ENCODE data around the gene MRRF.

MRRF gene

DNA sequence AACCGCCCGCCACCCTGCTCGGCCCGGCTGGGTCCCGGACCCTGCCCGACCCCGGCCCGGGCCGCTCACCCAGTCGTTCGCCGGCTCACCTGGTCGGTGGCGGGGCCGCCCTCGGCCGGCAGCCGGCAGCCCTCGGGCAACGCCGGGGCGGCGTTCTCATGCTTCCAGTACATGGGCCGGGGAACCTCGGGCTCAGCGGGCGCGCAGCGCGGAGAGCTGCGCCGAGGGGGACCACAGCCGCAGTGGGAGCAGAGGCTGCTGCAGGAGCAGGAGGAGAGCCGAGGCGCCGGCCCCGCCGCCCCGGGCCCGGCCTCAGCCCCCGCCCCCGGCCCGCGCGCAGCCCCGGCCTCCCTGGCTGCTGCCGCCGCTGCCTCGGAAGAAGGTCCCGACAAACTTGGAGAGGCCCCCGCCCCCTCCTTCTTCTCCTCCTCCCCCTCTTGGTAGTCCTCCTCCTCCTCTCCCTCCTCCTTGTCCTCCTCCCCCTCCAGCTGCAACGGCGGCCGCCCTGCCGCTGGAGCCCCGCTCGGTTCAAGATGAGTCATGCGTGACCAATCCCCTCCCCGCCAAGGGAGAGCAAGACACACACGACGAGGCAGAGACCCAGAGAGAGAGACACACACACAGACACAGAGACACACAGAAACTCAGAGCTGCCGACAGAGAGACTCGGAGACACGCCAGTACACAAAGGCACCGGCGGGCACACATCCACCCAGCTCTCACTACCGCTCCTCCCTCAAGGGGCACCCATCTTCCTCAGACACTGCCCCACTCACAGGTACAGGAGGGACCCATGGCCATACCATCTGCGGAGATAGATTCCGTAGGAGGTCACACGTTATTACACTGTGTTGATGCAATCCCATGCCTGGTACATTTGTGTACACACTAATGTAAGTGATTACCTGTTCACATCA is 35.9 kb upstream of the MRRF start, which contains the start of gene LHX6:
TSS of gene LHX6 (minus strand) at position 390 of the 917 bp plus-strand sequence. CDS start at position 173, 217 bp downstream.
- DNase-seq: no peak

DNA sequence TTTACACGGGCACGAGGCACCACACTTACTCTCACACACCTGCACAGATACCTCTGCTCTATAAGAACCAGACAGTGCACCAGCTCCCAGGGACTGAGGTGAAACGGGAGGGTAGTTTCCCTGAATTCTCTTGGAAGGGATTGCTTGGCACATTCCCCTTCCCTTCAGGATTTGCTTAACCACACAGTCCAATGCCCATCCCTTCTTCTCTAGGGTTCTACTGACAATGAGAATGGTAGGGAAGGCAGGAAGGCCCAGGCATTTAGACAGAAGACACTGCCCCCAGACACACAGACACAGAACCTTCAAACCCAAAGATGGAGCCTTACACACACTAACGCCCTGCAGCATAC is 35.2 kb upstream of the MRRF start:
- no peak for DNase-seq

DNA sequence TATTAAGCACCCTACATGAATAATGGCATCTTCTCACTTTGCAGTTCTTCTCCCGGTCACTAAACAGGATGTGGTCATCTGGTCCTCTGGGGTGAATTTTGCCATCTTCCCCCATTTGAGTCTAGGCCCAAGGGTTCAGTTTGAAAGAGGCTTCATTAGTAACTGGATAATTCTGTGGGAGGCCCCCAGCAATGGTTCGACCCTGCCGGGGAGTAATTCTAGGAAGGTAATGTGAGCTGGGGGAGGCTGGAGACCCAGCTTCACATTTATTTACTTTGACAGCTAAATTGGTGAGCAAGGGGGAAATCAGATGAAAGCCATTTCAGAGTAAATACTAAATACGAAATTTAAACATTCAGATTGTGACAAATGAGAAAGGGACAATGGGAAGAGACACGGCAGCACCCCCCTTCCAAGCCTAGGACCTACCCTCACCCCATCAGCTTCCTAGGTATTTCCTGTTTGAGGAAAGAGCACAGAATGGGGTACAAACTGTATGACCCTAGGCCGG is 31.8 kb upstream of the MRRF start:
- DNase-seq: no peak

DNA sequence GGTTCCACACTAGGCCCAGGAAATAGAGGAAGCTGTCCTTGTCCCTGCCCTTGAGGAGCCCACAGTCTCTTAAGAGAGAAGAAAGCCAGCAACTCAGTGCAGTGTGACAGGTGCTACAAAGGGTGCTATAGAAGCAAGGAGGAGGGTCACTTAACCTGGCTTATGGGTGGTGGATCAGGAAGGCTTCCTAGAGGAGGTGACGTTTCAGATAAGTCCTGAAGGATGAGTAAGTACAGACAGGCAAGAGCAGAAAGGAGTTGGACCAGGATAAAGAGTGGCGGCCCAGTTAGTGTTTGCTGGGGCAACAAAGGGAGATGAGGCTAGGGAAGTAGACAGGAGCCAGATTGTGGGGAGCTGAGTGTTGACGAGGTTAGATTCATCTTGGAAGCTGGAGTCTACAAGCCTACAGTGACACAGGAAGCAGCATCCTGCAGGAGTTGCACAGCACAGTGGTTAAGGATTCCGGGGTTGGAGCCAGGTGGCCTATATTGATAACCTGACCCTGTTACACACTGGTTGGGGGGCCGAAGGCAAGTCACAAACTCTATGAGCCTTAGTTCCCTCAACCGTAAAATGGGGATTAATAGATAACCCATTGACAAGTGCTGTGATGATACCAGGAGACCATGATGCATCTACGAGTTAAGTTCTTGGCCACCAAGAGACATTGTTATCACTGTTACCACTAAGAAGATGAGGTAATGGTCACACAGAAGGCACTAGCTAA is 30.5 kb upstream of the MRRF start:
- no peak for DNase-seq

DNA sequence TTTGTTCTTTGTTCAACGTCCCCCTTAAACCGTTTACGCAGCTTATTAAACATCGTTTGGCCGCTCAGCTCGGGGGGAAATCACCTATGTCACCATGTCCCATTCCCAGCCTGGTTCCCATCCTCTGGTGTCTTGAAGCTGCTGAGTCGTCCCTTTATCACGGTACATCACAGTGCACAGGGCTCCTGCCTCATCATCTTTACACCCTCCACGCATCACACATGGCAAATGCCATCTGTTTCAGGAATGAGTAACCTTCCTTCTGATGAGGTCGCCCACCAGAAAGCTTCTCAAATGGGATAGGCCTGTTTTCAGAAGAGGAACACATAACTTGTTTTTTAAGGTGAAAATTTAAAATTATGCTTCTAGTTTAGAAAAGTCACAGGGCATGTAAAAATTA is 28.0 kb upstream of the MRRF start:
- no peak for DNase-seq

DNA sequence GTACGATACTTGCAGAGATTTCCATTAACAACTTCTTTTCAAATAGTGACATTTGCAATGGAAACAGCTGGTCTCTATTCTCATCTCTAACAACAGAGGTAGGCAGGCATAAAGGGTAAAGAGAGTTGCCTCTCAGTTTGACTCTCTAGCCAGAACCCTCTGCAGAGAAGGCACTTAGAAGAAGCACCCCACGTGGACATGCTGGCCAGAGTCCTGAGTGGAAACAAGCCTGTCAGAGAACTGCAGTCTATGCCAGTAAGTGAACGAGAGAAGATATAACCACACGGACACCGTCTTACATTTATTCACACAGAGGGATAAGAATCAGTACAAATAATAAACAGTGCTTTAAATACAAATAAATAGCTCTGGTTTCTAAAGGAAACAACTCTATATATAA is 25.0 kb upstream of the MRRF start:
- DNase-seq: no peak

DNA sequence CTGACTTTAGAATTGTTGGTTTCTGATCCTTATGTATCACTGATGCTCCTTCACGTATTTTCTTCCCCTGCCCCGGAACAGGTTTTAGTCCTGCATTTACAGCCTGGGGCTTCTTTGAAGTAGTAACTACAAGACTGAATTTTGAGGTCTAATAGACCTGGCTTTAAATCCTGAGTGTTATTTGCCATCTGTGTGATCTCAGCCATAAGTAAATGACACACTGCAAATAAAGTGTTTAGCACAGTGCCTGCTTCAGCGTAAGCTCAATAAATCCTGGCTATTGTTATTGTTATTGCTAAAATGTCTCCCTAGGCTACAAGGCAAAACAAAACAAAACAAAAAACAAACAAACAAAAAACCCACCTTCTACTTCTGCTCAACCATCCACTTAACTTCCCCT is 20.3 kb upstream of the MRRF start:
- DNase-seq: no peak

DNA sequence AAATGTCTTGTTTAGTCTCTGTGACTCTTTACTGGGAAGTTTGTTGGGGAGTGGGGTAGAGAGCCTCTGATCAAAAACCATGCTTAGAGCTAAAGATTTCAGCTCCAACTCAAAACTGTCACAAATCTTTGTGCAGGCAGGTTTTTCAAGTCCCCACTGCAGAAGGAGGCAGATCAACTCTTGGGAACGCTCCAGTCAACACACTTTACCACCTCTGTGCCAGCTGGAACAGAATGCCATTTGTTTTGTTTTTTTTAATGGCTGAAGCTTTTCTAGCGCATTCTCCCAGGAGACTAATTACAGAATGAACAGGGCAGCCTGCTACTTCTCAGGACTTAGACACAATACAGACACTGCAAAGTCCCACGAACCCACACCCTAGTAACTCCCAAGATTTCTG is 18.0 kb upstream of the MRRF start:
- DNase-seq: no peak

DNA sequence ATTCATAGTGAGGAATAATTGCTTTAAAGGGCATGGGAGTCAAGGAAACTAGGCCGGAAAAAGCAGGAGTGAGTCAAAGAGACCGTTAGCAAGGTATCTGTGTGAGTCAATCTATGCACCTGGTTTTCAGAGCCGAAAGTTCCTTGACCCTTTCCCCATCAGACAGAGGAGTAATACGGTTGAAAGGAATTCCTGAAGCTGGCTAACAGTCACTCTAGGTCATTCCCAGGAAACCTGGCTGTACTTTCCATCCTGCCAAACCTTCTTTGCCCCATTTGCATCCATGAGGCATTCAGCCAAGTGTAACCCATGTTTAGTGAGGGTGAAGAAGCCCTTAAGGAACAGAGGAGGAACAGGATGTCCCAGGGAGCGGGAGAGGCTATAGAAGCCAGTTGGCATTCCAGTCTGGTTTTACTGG is 16.2 kb upstream of the MRRF start:
- DNase-seq: no peak

DNA sequence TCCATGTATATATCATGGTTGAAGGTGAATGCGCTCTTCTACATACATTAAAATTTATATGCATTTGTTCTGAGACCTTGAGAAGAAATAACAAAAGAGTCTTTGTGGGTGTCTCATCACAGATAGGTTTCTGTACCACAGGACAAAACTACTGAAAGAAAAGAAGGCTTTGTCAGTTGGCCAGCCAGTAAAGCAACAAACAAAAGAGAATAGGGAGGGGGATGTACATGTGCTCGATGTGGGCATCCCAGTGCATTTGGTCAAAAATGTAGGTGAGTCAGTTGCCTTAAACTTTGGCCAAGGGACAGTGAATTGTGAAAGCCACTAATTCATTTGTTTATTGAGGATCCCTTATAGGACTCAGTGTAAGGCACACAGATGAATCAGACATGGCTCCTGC is 13.3 kb upstream of the MRRF start:
- DNase-seq: no peak

DNA sequence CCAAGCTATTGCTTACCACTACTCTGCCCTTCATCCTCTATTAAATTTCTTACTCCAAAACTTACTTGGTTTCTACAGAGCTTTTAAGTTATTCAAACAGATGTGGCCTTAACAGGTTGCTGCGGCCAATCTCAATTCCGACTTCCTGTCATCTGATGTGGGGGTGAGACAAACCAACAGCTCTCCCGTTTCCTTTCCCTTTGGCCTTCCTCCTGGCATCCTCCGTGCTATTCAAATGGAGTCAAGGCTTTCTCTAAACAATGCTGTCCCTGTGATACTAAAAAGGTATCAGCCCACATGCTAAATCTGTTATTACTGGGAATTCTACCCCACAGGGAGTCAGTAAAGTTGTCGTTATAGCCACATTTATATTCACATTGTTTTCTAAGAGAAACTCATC is 11.9 kb upstream of the MRRF start:
- no peak for DNase-seq

DNA sequence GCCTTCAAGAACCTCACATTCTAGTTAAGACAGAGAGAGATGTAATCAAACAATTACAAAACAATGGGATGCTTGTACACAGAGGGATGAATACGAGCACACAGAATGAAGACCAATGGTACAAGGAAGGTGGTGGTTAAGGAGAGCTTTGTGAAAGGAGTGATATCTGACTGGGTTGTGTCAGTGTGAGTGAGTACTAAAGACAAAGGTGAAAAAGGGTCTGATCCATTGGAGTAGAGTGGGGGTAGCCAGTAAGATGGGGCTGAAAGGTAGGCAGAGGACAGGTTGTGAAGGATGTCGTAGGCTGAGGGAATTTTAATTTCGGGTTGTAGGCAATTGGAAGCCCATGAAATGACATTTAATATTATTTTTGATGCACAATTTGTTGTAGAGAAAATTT is 9.9 kb upstream of the MRRF start:
- DNase-seq: no peak

DNA sequence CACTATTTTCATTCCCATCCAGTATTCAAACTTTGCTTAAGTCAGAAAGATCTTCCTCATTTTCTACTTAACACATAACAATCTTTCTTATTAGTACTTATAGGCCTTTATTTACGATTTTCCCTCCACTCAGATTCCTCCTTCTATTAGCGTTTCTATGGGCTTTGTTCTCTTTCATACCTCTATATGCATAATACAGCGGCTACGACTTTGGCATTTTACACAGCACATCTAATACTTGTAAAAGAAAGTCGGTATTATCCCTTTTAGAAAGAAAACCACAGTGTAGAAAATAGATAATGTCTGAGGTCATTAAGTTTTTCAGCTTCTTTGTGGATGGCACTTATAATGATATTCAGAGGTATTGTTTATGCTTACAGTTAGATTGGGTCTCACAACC is 8.5 kb upstream of the MRRF start:
- DNase-seq: no peak

- no peak for DNase-seq
Measured at GRCh38 chr9:122258886-122259415, 5.7 kb upstream of the MRRF start.

- no peak for DNase-seq
Measured at GRCh38 chr9:122261469-122261881, 3.2 kb upstream of the MRRF start.

GRCh38 chr9:122262073-122262472 is 2.6 kb upstream of the MRRF start:
- no peak for DNase-seq

- DNase-seq: no peak
Measured at GRCh38 chr9:122263699-122264349, 858 bp upstream of the MRRF start.

DNA sequence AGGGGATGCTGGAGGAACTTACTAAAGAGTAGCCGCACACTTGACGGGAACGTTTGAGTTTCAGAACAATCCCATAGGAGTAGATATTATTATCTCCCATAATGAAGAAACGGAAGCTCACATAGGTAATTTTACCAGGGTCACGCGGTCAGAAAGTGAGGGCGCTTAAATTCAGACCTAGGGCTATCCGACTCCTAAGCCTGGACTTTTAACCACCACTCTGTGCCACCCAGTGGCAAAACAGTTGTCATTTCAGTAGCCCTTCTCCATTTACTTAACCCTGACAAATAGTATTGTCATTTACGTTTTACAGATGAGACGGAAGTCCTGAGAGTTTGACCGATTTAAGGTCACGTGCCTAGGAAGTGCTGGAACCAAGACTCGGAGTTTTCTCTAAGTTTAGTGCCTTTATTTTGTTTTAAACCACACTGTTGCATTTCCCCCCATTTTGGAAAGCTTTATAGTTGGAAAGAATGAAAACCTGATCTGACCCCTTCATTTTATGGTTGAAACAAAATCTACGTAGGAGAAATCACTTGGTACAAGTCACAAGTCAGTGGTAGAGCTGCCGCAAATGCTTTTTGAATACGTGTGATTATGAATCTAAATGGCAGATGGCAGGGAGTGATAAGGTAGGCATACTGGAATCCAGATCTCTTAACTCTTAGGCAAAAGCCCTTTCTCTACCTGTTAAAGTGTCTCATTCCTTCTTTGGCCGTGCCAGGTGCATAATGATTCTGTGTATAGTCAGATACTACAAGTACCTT is 650 bp downstream of the MRRF start:
- no peak for DNase-seq

- DNase-seq: no peak
Measured at GRCh38 chr9:122268041-122268814, 3.5 kb downstream of the MRRF start.

GRCh38 chr9:122274055-122274454 is 9.4 kb downstream of the MRRF start:
- no peak for DNase-seq

- no peak for DNase-seq
Measured at GRCh38 chr9:122276096-122276495, 11.4 kb downstream of the MRRF start.

Data from activated CD8-positive, alpha-beta memory T cell treated with anti-CD3 and anti-CD28 coated beads for 24 hours (primary cell).